ENCODE measurements around the gene CAPN15.
A peak's percentile ranks its signal among the peaks of the same experiment; 100 is the strongest.

CAPN15 gene

DNA sequence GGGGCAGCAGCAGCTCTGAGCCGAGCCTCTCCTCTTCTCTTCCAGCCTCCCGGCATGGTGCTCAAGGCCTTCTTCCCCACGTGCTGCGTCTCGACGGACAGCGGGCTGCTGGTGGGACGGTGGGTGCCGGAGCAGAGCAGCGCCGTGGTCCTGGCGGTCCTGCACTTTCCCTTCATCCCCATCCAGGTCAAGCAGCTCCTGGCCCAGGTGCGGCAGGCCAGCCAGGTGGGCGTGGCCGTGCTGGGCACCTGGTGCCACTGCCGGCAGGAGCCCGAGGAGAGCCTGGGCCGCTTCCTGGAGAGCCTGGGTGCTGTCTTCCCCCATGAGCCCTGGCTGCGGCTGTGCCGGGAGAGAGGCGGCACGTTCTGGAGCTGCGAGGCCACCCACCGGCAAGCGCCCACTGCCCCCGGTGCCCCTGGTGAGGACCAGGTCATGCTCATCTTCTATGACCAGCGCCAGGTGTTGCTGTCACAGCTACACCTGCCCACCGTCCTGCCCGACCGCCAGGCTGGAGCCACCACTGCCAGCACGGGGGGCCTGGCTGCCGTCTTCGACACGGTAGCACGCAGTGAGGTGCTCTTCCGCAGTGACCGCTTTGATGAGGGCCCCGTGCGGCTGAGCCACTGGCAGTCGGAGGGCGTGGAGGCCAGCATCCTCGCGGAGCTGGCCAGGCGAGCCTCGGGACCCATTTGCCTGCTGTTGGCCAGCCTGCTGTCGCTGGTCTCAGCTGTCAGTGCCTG, 46.7 kb downstream of the CAPN15 start:
- no peak for DNase-seq

DNA sequence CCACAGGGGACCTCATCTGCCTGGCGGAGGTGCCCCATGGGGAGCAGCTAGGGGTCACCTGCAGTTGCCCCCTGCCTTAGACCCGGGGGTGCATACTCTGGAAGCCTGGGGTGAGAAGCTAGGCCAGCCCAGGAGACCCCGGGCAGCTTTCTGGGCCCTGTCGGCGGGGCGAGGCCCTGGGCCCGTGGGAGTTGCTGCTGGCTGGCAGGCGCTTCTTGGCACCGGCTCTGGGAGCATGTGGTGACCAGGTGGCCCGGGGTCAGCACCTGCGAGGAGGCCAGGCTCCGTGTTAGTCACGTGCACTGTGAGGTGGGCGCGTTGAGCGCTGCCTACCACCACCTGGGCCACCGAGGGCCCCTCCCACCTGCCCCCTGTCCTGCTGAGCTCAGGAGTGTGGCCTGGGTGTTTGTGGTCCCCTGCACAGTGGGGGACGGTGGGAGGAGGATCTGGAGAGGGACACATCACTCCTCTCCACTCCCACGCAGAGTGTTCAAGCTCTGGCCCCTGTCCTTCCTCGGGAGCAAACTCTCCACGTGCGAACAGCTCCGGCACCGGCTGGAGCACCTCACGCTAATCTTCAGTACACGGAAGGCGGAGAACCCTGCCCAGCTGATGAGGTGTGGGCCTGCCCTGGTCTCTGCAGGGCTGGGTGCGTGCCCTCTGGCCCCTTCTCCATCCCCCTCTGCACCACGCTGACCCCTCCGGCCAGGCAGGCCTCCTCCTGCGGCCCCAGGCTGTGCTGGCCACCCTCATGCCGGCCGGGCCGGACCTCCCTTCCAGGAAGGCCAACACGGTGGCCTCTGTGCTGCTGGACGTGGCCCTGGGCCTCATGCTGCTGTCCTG, 48.1 kb downstream of the CAPN15 start:
- no peak for DNase-seq

DNA sequence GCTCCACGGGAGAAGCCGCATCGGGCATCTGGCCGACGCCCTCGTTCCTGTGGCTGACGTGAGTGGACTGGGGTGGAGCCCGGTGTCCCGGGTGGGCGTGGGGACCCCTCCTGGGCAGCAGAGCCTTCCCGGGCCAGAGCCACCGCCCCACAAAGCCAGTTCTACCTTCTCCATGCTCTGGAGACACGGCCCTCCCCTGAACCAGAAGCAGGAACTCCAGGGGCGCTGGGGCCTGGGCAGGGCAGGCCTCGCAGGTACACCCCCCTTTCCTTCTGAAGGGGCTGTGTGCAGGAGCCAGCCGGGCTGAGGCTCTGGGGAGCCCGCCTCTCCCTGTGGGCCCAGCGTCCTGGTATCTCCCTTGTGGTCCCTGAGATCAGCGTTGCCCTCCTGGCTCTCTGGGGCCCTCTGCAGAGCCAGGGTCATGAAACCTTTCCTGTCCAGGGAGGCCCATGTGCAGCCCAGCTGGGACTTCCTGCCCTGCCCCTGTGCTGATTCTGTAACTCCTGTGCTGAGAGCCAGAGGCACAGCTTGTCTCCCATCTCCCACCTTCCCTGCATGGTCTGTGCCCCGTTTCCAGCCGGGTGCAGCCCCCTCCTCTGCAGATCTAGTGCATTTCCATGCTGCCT, 48.8 kb downstream of the CAPN15 start:
- DNase-seq, result no peak

DNA sequence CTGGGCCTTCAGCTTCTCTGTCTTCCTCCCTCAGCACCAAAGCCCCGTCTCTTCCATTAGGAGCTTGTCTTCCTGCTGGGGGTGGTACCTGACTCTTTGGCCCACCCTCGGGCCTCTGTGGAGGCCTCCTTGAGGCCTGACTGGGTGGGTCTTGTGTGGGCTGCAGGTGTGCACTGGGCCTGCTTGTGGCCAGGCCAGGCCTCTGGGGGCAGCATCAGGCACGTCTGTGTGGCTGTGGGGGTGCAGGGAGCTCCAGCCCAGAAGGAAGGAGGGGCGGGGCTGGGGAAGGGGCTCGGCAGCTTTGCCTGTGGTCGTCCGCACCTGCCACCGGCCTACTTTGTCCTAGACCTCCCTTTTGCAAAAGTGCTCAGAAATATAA, 49.3 kb downstream of the CAPN15 start:
- no peak for DNase-seq

DNA sequence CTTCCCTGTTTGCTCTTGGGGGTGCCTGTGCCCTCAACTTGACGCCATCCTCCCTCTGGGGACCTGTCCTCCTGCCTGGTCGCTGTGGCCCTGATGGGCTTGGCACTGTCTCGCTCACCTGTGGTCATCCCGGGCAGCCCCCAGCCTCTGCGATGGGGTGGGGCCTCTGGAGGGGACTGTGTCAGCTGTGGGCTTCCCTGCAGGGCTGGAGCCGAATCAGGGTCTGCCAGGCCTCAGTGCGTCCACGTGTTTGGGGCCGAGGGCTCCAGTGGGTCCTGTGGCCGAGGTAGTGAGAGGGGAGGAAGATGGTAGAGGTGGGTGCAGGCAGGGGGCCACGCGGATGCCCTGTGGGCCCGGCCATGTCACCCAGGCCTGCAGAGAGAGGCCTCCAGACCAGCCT, 50.3 kb downstream of the CAPN15 start:
- DNase-seq, result no peak

DNA sequence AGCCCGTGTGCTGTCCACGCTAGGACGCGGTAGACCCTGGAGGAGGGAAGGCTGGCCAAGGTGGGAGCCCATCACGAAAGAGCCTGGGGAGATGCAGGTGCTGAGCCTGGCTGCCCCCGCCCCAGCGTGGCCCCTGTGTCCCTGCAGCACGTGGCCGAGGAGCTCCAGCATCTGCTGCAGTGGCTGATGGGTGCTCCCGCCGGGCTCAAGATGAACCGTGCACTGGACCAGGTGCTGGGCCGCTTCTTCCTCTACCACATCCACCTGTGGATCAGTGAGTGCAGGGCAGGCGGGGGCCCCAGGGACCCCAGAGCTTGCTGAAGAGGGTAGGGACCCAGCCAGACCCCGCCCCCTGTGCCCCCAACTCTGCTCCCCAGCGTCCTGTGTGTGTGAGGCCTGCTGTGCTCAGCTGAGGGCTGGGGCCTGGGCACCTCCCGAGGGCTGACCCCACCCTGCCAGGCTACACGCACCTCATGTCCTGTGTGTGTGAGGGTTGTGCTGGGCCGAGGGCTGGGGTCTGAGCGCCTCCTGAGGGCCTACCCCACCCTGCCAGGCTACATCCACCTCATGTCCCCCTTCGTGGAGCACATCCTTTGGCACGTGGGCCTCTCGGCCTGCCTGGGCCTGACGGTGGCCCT, 50.8 kb downstream of the CAPN15 start:
- no peak for DNase-seq

DNA sequence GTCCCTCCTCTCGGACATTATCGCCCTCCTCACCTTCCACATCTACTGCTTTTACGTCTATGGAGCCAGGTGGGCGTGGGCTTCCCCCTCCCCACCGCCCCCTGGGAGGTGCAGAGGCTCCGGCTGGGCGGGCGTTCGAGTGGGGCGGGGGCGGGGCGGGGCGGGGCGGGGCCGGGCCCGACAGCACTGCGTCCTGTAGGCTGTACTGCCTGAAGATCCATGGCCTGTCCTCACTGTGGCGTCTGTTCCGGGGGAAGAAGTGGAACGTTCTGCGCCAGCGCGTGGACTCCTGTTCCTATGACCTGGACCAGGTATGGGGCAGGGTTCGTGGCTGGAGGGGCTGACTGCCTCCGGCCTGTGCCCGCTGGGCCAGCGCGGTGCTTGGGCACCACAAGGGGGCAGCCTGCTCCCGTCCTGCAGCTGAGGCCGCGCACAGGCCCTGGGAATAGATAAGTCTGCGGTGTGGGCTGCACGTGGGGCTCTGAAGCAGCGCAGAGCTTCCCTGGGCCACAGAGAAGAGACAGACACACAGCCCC, 51.4 kb downstream of the CAPN15 start:
- DNase-seq, result peak in 18 of 56 donors; percentile 17 to 62 (median 34)

DNA sequence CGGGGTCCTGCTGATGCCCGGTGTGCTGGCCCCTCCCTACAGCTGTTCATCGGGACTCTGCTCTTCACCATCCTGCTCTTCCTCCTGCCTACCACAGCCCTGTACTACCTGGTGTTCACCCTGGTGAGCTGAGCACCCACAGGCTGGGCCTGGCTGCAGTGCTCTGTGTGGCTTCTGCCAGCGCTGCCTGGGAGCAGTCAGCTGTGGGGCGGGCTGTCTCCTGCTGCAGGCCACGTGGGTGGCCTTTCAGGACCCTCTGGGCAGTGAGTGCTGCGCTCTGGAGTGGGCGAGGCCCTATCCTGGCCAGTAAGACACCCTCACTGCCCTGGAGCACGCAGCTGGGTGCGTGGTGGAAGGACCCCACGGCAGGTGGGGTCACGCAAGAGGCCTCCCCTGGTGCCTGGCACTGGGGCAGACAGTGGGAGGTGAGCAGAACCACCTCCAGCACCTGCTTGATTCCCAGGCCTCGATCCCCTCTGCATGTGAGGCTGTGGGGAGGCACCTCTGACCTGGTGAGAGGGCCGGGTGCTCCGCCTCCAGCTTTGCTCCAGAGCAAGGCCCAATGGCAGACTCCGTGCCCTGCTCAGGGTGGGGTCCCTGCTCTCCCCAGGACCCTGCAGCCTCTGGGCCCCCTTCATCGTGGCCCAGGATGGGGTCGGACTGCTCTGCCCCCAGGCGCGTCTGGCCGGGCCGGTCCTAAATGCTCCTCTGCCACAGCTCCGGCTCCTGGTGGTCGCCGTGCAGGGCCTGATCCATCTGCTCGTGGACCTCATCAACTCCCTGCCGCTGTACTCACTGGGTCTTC, 52.8 kb downstream of the CAPN15 start:
- no peak for DNase-seq

DNA sequence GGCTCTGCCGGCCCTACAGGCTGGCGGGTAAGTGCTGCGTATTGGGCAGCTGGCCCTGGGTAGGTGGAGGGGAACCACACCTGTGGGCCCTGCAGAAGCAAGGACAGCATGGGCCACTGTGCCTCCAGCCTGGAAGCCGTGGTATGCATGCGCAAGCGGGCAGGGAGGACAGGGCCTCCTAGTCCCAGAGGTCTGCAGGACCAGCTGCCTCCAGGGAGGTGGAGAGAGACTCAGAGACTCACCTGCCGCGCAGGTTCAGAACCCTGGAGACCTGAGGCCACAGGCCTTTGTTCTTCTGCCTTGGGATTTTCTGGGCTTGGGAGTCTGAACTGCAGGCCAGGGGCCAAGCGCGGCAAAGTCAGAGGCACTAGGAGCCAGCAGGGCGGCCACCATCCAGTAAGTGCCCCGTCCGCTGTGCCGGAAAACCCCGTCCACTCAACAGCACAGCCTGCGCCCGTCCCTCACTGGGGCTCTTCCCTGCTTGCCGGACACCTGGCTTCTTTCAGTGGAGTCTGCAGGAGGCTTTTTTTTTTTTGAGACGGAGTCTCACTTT, 53.5 kb downstream of the CAPN15 start:
- no peak for DNase-seq

DNA sequence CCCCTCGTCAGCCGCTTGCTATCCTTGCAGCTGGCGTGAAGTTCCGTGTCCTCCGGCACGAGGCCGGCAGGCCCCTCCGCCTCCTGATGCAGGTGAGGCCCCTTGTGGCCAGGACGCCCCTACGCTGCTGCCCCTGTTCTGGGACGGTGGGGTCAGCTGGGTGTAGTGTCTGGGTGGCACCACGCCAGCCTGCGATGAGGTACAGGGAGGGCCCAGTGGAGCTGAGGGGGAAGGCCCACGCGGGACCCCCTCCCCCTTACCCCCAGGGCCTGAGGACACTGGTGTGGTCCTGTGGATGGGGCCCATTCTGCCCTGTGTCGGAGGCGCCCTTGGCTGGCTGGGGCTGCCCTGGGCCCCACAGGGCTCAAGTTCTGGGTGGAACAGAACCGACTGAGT, 54.7 kb downstream of the CAPN15 start:
- DNase-seq, result no peak

DNA sequence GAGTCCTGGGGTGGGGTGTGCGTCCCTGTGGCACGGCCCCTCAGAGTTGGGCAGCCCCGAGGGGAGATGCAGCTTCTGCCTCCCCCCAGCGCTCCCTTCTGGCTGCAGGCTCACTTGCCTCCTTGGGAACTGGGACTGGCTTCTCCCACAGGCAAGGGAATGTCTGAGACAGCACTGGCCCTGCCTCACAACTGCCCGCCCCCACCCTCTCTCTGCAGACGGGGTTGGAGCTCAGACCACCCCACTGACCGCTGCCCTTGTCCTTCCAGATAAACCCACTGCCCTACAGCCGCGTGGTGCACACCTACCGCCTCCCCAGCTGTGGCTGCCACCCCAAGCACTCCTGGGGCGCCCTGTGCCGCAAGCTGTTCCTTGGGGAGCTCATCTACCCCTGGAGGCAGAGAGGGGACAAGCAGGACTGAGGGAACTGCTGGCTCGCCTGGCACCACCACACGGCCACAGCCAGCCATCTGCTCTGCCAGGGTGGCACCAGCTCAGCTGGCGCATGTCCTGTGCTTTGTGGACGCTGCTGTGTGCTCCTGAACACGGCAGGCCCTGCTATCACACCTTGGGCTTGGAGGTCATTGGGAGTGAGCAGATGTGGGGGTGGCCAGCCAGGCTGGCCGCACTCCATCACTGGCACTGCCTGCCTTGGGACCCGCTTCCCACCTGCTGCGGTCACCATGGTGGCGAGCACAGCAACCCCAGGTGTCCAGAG, 55.3 kb downstream of the CAPN15 start:
- DNase-seq, result no peak

DNA sequence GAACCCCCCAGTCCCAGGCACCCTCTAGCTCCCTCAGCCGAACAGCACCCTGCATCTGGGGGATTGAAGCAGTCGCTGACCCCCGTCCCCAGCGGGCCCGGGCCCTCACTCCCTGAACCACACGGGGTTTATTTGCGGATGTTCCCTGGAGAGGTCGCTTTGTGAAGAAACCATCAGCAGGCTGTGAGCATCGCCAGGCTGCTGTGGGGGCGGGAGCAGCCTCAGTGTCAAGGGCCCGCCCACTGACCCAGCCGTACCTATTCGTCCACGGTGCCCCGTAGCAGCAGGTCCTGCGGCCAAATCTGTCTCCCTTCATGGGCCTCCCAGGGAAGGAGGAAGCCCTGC, 55.9 kb downstream of the CAPN15 start:
- no peak for DNase-seq

DNA sequence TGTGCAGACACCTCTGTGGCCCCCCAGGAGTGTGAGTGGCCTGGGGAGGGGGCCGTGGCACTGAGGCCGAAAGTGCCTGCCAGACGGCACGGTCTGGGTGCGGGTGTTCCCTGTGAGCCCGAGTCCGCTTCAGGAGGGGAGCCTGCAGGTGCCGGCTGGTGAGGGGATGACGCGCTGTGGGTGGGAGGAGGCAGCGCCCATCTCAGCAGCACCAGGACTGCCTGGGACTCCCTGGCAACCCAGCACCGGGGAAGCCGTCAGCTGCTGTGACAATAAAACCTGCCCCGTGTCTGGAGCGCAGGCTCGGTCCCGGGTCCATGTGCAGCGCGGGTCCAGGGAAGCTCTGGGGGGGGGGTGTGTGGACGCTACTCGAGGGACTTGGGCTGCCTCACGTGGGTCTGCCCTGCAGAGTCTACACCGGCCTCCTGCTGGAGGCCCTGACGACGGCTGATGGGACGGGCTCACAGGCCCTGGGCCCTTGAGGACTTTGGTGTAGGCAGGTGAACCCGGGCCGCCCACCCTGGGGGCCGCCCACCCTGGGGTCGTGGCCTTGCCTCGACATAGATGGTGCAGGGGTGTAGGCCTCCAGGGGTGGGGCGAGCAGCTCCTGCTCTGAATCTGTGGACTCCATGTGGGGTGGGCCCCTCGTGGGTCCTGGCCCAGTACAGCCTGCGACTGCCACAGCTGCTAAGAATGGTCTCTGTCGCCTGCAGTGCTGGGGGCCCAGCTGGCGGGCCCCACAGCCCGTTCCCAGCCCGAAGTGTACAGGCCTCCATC, 56.5 kb downstream of the CAPN15 start:
- peak in 13 of 56 donors; percentile 13 to 50 (median 36) for DNase-seq

DNA sequence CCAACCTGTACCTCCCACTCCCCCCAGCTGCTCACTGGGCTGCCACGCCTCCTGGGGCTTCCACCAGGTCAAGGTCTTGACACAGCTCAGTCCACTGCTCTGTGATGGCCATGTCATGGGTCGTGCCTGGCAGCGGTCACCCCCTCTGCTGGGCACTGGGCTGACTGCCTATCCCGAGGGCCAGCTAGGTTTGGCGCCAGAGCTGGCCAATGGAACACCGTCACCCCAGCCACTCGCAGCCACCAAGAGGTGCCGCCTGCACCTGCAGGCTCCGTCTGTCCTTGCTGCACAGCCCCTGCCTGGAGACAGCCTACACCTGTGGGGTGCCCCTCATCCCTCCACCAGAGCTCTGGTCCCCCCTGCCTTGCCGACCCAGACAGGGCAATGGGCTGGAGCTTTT, 57.8 kb downstream of the CAPN15 start:
- DNase-seq, result no peak

DNA sequence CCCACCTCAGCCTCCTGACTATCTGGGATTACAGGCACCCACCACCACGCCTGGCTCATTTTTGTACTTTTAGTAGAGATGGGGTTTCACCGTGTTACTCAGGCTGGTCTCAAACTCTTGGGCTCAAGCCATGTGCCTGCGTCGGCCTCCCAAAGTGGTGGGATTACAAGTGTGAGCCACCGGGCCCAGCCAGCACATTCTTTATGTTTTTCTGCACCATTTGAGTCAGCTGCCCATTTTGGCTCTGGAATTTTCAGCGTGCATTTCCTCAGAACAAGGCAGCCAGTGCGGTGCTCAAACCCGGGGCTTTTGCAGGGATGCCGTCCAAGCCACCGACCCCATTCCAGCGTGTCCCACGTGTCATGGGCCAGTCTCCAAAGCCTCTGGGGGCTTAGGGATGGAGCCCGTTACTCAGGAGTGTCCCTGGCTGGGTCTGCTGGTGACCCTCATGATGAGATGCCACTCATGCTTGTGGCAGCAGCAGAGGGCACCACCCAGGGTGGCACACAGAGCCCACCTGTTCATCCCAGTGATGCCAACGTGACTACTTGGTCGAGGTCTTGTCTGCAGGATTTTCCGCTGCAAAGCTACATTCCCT, 58.6 kb downstream of the CAPN15 start:
- DNase-seq, result no peak

DNA sequence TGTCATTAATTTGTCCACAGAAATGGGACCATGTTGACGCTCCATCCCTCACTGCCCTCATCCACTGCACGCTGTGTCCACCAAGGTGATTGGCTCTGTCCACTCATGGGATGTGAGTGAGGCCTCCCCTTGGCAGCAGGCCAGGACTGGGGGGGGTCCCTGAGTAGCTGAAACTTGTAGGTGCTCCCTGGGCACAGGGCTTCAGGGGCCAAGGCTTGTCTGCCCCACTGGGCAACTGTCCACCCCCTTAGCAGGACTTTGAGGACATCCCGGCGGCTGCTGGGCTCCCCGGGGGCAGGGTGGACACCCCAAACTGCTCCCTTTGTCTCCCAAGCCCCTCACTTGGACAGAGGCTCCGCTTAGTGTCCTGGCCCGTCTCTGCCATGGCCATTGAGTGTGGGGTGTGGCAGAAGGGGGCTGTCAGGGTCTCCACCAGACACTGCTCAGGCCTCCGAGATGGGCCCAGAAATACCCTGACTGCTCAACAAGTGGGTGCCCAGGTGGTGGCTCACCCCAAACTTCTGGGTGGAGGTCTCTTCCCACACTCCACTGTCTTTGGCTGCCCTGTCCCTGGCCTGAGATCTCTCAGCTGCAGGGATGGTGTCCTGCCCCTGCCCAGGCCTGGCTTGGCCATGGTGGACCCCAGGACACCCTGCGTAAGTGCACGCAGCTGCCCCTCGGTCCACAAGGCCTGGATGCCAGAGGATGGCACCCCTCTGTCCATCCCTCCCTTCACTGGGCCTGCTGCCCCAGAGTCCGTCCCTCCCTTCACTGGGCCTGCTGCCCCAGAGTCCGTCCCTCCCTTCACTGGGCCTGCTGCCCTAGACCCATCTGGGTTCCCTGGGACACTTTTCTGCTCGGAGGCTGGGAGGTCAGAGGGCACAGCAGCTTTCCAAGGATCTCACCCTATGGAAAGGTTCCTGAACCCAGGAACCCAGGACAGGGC, 59.4 kb downstream of the CAPN15 start:
- DNase-seq, result peak in 8 of 56 donors; percentile 23 to 56 (median 34)

DNA sequence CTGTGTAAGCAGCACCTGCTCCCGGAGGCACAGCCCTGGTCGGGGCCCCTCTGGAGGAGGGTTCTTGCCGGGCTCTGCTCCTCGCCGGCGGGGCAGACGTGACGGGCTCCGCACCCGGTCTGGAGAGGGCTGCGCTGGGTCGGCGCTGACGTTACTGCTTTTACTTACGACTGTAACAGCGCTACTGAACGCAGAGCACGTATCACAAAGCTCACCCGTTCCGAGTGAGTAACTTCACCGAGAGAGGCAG, 61.1 kb downstream of the CAPN15 start:
- peak in 1 of 56 donors; percentile 35 for DNase-seq

All from amygdala (tissue), 56 donors.